Medulla oblongata (tissue), 1 donor: ENCODE measurements around the gene ZHX3.
A peak's percentile ranks its signal among the peaks of the same experiment; 100 is the strongest.

Experiments
- DNase-seq: peaks from one replicate; pipeline ENCODE4 v3.0.0-alpha.2; 2015; ENCODE audit errors: extremely low spot score

ZHX3 gene

DNA sequence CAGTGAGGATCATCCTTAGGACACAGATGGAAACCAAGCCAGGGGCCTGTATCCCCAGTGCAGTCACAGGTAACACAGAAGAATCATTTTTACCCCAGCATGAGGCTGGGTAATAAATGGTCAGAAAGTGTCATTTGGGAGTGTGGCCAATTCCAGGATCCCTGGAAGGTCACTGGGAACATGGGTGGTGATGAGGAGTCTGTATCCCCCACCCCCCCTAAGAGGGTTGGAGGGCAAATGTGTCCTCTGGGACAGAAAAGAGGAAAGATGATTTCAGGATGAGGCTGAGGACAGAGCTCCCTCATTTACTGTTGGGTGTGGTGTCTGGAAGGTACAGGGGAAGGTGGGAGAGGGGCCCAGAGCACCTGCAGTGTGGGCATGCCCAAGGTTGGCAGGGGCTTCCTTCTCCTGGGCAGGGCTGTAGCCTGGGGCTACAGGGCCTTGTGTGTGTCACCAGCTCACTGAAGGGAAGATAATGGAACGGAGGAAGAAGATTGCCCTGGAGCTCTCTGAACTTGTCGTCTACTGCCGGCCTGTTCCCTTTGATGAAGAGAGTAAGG lies 145.7 kb downstream of the ZHX3 start:
- DNase-seq, result no peak

DNA sequence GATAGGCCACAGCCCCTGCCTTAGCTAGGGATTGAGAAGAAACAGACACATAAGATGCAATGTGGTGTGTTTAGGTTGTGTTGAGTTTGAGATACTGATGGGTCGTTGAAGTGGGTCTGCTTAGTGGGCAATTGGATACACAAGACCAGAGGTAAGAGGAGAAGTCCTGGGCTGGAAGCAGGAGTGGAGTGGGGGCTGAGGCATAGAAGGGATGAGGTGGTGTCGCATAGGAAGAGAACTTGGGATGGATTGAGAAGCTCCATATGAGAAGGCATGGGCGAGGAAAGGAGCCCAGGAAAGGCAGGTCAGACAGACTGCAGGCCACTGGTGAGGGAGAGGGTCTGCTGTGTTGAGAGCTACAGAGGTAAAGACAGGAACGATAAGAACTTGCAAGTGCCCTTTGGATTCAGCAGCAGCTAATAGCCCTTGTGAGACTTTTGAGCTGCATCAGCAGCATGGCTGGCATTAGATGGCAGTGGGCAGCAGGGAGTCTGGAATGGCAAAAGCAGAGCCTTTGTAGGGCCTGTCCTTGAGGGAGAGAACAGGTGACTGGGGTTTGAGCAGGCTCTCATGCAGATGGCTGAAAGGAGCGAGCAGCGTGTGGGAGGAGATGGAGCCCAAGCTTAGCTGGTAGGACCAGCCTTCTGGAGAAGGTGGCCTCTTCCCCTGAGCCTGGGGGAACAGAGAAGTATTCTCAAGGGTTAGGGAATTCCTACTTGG lies 147.0 kb downstream of the ZHX3 start:
- DNase-seq, result no peak

DNA sequence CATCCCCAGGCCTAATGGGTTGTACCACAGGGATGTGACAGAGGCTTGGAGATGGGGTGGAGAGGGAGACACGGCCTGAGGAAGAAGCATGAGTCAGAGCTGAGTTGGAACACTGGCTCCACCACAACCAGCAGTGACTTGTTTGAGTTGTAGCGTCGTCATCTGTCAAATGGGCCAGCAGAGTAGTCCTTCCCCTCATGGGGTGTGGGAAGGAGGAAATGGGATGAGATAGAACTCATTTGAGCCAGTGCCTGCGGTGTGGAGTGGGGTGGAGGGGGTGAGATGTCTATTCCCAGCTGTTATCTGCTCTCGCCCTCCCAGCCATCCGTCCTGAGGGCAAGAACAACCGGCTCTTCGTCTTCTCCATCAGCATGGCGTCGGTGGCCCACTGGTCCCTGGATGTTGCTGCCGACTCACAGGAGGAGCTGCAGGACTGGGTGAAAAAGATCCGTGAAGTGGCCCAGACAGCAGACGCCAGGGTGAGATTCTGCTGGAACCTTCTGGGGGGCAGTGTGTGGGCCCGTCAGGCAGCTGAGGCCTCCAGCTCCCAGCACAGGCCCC lies 147.7 kb downstream of the ZHX3 start:
- no peak for DNase-seq

DNA sequence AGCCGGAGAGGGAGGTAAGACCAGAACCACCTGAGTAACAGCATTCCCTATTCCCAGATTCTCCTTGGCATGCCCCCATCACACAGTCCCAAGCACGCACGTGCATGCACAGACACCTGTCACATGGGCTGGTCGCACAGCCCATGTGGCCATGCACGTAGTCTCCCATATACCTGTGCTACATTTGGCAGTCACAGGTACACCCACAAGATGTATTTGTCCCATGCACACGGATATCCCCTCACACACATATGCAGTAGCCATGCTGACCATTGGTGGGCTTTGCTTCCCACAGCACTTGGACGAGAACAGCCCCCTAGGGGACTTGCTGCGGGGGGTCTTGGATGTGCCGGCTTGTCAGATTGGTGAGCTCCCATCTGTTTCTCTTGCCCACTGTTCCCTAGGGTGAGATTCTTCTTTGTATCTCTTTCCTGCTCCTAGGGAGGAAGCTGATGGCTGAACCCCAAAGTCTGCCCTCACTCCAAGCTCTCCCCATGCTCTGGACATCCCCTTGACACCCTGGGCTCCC lies 148.3 kb downstream of the ZHX3 start:
- DNase-seq, result no peak

DNA sequence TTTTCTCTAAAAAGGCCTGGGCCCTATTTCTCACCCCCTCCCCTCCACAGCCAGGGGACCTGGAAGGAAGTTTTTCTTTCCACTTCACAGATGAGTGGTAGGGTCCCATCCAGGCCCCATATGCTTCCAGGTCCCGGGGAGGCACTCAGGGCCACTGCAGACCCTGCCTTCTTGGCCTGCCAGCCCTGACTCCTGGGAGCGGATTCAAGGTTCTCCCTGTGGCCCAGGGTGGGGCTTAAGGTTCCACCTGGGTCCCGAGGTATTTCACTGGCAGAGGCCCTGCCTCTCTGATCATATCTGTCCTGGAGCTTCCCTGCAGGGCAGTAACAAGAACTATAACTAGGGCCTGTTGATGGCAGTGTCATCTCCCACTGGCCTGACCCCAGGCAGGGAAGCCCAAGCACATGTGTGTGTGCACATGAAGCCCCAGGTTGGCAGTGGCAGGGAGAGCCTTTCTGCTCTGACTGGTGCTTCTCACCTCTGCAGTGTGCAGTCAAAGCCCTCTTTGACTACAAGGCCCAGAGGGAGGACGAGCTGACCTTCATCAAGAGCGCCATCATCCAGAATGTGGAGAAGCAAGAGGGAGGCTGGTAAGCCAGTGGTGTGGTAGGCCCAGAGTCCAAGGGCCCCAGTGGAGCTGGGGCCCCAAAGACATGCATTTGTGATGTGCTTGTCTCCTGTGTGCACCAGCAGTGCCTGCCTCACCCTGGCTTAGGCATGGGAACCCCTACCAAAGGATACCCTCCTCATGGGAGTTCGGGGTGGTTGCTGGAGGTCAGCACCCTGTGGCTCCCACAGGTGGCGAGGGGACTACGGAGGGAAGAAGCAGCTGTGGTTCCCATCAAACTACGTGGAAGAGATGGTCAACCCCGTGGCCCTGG lies 149.0 kb downstream of the ZHX3 start:
- no peak for DNase-seq

DNA sequence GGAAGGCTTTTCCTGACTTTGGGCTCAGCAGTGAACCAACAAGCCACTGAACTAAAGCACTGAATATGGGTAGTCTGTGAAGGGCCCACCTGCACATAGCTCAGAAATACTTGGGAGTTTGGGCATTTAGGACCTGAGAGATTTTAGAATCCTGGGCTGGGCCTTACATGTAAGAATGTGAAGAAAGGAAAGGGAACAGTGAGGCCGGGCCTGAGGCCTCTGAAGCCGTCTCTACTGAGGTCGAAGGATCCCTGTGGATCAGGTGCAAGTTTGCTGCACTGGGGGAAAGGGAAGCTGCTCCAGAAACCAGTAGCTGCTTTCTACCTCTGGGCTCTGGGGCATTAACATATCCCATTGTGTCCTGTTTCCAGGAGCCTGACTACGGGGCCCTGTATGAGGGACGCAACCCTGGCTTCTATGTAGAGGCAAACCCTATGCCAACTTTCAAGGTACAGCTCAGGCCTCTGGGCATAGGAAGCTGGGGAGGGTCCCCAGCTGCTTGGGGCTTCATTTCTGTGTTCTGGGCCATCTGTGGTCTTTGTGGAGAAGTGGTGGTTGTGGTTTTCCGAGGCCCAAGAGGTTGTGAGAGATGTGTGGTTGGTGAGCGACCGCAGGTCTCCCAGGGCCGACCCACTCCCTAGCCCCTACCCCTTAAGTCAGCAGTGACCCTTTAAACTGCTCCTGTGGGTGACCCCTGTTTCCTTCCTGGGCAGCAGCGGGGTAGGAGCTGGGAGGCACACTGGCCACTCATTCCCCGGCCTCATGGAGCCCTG lies 149.9 kb downstream of the ZHX3 start:
- no peak for DNase-seq

DNA sequence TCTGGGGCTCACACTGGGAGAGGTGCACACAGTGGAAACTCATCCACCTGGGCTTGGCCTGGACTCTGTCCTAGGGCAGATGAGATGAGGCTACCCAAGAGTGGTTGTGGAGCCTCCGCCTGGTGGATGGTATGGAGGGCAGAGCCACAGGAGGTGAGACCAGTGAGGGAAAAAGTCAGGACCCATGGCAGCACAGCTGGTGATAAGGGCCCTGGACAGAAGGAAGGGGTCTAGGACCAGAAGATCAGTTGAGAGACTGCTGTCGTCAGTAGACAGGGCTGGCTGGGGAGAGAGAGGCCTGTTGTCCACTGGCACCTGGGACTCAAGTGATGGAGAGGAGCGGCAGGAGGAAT lies 150.4 kb downstream of the ZHX3 start:
- no peak for DNase-seq

DNA sequence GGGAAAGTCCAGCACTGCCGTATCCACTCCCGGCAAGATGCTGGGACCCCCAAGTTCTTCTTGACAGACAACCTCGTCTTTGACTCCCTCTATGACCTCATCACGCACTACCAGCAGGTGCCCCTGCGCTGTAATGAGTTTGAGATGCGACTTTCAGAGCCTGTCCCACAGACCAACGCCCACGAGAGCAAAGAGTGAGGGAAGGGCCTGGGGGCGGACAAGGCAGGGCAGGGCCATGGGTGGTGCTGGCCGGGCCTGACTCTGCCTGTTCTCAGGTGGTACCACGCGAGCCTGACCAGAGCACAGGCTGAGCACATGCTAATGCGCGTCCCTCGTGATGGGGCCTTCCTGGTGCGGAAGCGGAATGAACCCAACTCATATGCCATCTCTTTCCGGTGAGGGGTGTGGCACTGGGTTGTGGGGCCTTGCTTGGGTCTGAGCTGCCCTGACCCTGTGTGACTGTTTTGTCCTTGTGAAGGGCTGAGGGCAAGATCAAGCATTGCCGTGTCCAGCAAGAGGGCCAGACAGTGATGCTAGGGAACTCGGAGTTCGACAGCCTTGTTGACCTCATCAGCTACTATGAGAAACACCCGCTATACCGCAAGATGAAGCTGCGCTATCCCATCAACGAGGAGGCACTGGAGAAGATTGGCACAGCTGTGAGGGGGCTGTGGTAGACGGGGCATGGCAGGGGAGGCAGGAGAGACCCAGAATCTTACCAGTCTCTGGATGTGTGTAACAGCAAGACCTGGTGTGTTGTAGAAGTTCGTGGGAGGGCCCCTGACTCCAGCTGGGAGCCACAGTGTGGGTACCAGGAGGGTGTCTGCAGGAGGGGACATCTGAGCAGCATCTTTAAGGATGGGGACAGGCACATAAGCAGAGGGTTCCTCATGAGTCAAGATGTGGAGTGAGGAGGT lies 151.1 kb downstream of the ZHX3 start:
- no peak for DNase-seq

DNA sequence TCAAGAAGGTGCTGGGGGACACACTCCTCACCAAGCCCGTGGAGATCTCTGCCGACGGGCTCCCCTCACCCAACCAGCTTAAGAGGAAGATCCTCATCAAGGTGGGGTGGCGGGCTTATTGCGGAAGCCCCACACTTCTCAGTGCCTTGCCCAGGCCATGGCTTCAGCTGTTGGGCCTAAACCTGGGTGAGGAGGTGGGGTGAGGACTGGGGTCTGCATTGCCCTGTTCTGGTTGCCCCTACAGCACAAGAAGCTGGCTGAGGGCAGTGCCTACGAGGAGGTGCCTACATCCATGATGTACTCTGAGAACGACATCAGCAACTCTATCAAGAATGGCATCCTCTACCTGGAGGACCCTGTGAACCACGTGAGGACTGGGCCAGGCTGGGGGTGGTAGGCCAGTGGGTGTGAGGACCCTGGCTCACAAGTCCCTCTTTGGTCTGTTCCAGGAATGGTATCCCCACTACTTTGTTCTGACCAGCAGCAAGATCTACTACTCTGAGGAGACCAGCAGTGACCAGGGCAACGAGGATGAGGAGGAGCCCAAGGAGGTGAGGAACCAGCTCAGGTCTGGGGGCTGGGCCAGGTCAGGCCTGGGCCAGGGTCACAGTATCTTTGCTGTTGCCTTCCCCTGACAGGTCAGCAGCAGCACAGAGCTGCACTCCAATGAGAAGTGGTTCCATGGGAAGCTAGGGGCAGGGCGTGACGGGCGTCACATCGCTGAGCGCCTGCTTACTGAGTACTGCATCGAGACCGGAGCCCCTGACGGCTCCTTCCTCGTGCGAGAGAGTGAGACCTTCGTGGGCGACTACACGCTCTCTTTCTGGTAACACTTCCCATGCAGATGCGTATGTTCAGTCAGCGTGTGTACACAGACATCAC lies 152.3 kb downstream of the ZHX3 start:
- no peak for DNase-seq

DNA sequence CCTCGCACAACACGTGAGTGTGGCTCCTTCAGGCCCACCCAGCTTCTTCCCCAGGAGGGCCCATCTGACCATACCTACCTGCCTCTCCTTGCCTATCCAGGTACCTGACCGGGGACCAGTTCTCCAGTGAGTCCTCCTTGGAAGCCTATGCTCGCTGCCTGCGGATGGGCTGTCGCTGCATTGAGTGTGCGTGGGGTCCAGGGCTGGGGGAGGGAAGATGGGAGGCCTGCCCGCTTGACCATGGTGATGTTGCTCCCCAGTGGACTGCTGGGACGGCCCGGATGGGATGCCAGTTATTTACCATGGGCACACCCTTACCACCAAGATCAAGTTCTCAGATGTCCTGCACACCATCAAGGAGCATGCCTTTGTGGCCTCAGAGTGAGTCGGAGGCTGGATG lies 153.7 kb downstream of the ZHX3 start:
- no peak for DNase-seq

DNA sequence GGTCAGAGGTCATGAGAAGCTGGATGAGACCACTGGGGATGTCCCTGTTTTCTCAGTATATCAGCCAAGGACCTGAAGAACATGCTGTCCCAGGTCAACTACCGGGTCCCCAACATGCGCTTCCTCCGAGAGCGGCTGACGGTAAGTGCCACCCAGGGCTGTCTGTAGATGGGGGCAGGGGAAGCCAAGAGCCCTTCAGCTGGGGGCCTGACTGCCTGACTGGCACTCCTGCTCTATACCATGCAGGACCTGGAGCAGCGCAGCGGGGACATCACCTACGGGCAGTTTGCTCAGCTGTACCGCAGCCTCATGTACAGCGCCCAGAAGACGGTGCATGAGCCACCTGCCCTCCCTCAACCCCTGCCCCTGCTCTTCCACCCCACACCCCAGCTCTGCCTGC lies 155.1 kb downstream of the ZHX3 start:
- no peak for DNase-seq

DNA sequence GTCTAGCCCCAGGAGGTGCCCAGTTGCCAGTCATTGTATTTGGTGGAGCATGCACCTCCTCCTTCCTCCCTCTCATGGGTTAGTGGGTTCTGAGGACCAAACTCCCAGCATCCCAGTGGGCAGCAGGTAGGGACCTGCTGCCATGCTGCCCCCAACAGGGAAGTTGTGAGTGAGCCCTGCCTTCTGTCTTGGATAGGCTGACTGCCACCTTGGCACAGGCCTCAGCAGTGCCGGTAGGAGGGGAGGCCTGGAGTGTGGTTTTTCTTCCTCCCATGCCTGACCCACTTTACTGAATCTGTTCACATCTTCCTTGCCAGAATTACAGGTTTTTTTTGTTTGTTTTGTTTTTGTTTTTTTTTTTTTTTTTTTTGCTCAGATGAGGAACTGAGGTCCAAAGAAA lies 155.6 kb downstream of the ZHX3 start:
- no peak for DNase-seq

DNA sequence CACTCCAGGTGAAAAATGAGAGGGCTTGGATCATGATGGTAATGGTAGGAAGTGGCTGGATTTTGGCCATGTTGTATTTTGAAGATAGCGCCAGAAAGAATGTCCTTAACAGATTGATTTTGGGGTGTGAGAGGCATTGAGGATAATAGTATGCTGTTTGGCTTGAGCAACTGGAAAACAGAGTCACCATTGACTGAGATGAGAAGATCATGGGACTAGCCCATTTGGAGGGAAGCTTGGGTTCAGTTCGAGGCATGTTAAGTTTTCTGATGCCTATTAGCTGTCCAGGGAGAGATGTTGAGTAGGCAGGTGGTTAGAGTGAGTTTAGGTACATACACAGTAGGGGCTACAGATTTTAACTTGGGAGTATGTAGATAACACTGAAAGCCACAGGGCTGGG lies 156.8 kb downstream of the ZHX3 start:
- DNase-seq, result peak; percentile 51

DNA sequence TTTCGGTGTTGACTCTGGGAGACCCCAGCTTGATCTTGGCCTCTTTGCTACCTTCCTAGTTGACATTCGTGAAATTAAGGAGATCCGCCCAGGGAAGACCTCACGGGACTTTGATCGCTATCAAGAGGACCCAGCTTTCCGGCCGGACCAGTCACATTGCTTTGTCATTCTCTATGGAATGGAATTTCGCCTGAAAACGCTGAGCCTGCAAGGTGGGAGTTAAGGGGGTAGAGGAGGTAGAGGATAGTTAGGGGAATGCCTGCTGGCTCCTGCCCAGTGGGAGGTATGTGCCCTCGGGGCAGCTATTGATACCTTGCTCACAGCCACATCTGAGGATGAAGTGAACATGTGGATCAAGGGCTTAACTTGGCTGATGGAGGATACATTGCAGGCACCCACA lies 158.0 kb downstream of the ZHX3 start:
- no peak for DNase-seq

DNA sequence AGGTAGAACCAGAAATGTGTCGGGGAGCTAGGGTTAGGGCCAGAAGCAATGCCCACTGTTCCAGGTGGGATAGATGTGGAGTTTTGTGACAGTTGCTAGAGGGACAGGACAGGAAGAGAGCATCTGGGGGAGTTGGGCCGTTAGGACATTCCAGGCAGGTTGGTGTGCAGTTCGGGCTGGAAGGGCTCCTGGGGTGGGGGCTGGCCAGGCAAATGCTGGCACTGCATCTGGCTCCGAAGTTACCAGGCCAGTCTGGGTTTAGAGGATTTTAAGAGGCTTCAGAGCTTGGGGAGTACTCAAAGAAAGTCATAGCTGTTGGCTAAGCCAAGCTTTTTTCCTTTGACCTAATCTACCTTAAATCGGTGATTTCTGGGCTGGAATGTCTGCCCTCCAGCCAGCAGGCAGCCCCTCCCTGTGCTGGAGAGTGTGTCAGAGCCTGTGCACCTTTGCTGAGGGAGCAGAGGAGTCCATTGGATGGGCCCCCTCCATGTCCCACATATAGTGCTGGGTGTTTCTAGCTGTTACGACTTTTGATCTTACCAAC lies 159.4 kb downstream of the ZHX3 start:
- DNase-seq, result no peak

DNA sequence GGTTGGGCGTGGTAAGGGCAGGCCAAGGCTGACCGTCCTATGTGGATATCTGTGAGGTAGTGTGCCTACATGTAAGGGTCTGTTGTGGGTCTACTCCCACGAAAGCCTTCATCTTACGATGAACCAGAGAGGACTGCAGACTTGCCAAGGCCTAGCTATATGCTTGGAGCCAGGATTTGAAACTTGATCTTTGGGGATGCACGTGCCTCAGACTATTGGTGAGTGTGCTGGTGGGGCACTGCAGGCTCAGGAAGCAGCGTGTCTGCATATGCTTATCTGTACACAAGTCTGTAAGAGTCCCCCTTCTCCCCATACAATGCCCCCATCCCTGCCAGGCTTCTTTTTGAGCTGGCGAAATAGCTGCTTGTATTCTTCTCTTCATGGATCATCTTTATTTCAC lies 162.3 kb downstream of the ZHX3 start:
- DNase-seq, result no peak

DNA sequence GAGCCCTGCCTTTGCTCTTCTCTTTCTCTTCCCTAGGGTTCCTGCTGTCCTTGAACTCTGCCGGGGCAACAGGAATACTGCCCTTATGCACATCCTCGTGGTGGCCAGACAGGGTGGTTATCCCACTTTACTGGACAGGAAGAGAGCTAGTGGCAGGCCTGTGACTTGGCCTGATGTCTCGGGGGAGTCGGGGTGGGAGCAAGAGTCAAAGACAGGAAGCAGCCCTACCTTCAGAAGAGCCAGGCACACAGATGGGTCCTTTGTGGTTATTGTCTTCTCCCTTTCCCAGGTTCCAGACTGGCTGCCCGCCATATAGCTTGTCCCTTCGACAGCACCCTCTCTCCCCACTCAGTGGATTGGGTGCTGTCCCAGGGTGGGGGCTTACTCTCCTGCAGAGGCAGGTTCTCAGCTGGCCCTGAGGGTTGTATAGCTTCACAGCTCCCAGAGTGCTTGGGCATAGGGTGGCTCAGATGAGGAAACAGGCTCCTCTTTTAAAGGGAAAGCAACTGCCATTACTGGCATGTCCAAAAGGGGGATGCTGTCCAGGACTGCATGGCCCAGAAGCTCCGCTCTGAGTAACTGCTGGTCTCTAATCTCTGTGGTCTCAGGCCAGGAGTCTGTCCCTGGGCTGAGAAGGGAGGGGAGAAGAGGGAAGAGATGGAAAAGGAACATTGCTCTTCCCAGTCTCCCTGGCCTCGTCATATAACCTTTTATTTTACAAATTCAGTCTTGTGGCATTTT lies 162.9 kb downstream of the ZHX3 start:
- DNase-seq, result no peak

DNA sequence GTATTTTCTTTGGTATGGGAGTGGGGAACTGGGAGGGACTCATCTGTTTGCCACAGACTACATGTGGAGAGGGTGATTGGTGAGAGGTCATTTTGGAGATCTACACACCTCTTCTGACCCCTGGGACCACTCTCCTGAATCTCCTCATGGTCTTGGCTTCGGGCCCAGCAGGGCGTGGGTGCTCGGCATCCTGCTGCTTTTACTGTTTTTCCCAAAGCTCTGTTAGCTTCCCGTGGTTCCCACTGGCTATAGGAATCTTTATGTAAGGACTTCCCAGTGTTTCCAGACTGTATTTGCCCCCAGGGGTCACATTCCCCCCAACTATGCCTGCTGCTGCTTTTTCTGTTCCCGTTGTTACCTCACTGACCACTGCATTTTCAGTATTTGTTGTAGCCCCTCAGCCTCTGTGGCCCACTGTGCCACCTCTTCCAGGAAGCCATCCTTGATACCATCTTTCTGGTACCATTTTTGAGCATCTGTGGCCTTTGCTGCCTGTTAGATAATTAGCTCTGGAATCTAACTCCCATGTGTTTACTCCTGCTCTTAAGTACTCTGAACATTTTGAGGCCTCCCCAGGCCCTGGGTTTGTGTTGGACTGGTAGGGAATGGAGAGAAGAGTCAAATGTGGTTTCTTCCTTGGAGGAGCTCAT lies 165.3 kb downstream of the ZHX3 start:
- DNase-seq, result no peak
